OCI-LY7 (cell line): ENCODE results near the gene PDE6H.

Experiments
- CTCF ChIP-seq: fragments of 200-600 bp; sonication (generic); conservative IDR thresholded peaks from 2 replicates; pipeline ENCODE4 v1.5.1; 2014; ENCODE audit warnings: mild to moderate bottlenecking, antibody characterized with exemption, low read length, moderate library complexity, mixed read lengths
- EZH2phosphoT487 ChIP-seq: fragments of 200-600 bp; sonication (generic); IDR thresholded peaks from 2 replicates; pipeline ENCODE4 v1.6.1; 2018; ENCODE audit warnings: low read depth, borderline replicate concordance, mild to moderate bottlenecking, mixed run types, antibody characterized with exemption, low read length, moderate library complexity, mixed read lengths

- TF ChIP-seq CTCF (no peak), EZH2phosphoT487 (no peak)
Measured at GRCh38 chr12:14946861-14947260, 26.0 kb upstream of the PDE6H start.
